Stomach (tissue), 9 donors: ENCODE data around the gene NAPG. TPM values are rescaled to one million over a fixed set of nuclear protein-coding genes. Genes with fewer than 3 reads are reported as not detected.
"Not testable (repeated sequence)": the region's sequence is repeated elsewhere in the genome, so short reads cannot be mapped to it uniquely, and the experiment has no call there.

Source experiments
- DNase-seq, 2 donors: peaks; one replicate each; pipeline versions ENCODE4 v3.0.0 to v3.0.0-alpha.2; 2013 to 2019
- H3K27ac ChIP-seq, 5 donors: fragments of 200-600 bp in 4 of 5; sonication (generic) in 4 of 5; one replicate each; pipeline ENCODE4 v1.5.1; 2013 to 2019; ENCODE audit warnings: mild to moderate bottlenecking in 1 of 5, moderate library complexity in 1 of 5
- H3K27me3 ChIP-seq, 3 donors: fragments of 200-600 bp; sonication (generic); one replicate each; pipeline ENCODE4 v1.5.1; 2017 to 2019; ENCODE audit warnings: mixed run types in 1 of 3
- H3K36me3 ChIP-seq, 4 donors: fragments of 200-600 bp; sonication (generic); 1 replicate in 3 of 4; 2 replicates in 1 of 4; pipeline ENCODE4 v1.5.1; 2016 to 2019
- H3K4me1 ChIP-seq, 4 donors: fragments of 200-600 bp; sonication (generic); one replicate each; pipeline ENCODE4 v1.5.1; 2016 to 2019
- H3K4me3 ChIP-seq, 4 donors: fragments of 200-600 bp; sonication (generic) in 3 of 4; one replicate each; pipeline ENCODE4 v1.5.1; 2016 to 2019; ENCODE audit warnings: mild to moderate bottlenecking in 1 of 4
- H3K9me3 ChIP-seq, 4 donors: fragments of 200-600 bp; sonication (generic); one replicate each; pipeline ENCODE4 v1.5.1; 2016 to 2019
- EP300 ChIP-seq: sonication (generic); formaldehyde crosslinking; IDR thresholded peaks from one replicate; pipeline ENCODE4 v1.6.1; 2017; ENCODE audit warnings: antibody characterized with exemption
- POLR2A ChIP-seq, 4 donors: fragments of 450-650 bp; IDR thresholded peaks; one replicate each; pipeline ENCODE4 v1.6.1; 2016; ENCODE audit warnings: antibody characterized with exemption in 4 of 4, control low read depth in 2 of 4, mild to moderate bottlenecking in 1 of 4, moderate library complexity in 1 of 4
- POLR2AphosphoS5 ChIP-seq, 3 donors: sonication (generic); formaldehyde crosslinking; IDR thresholded peaks; one replicate each; pipeline ENCODE4 v1.6.1; 2016; ENCODE audit warnings: antibody characterized with exemption in 3 of 3
- WGBS, 5 donors: extraction: QIAGEN DNeasy Blood & Tissue Kit in 3 of 5; methylation state at CpG; one replicate each; pipeline versions ENCODE4 v1.1.5 to v1.1.7; 2013 to 2018; 5-methylcytosine and 5-hydroxymethylcytosine counted together
- intact Hi-C: fragments of 100-400 bp; cut with DNase I; formaldehyde crosslinking; loops from one replicate; pipeline ENCODE4 v1.15.1; 2023; ENCODE audit warnings: low total_unique reads
- polyA plus RNA-seq, 3 donors: library from polyadenylated mRNA; stranded (reverse); fragments of 200-250 nt; gene quantifications; one replicate each; pipeline ENCODE4 v1.2.3, GENCODE V29; 2013
- total RNA-seq, 5 donors: library from RNA; depleted of rRNA; stranded (reverse); fragments of >200 nt; gene quantifications; one replicate each; pipeline versions ENCODE4 v1.1.0 to v1.2.3, GENCODE V29; 2014 to 2016
- TF ChIP-seq, protein P1 (sequence below), 7 experiments: fragments of 450-650 bp in 4 of 7; fragments of 200-600 bp in 3 of 7; sonication (generic) in 3 of 7; IDR thresholded peaks; one replicate each; pipeline ENCODE4 v1.5.1; 2016 to 2019; ENCODE audit warnings: antibody characterized with exemption in 7 of 7, control low read depth in 2 of 7, mild to moderate bottlenecking in 1 of 7
- donor health status: healthy with polysubstance abuse.
- donor health status: Bipolar disorder and iron deficiency.
- donor health status: healthy.

NAPG gene
- total and polyA plus RNA-seq, 8 donors = 5.5 to 83.7 (median 17.6) TPM

DNA sequence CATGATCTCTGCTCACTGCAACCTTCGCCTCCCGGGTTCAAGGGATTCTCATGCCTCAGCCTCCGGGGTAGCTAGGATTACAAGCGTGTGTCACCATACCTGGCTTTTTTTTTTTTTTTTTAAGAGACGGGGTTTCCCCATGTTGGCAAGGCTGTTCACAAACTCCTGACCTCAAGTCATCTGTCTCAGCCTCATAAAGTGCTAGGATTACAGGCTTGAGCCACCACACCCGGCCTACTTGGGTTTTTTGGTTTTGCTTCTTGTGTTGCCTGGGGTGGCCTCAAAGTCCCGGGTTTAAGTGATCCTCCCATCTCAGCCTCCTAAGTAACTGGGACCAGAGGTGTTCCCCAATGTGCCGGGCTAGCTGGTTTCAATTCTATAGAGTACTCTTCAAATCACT is 64.6 kb downstream of the NAPG start:
- no peak for DNase-seq
- Histone ChIP-seq H3K9me3 (no peaks in the 10 kb centered on the region), H3K4me1 (no peaks in the 10 kb centered on the region), H3K27me3 (no peaks in the 10 kb centered on the region), H3K36me3 (no peaks in the 10 kb centered on the region), H3K27ac (no peak overlapping the region), H3K4me3 (no peak overlapping the region)
- intact Hi-C loops = no loop called here
- 86 to 94% (median 89%) methylated on average over 8 of the region's 8 CpGs for WGBS, 5 donors
- TF ChIP-seq EP300 = no peak
- TF ChIP-seq POLR2AphosphoS5 (IDR thresholded peaks at IDR 0.05) = no peak
- TF ChIP-seq, protein P1, sequence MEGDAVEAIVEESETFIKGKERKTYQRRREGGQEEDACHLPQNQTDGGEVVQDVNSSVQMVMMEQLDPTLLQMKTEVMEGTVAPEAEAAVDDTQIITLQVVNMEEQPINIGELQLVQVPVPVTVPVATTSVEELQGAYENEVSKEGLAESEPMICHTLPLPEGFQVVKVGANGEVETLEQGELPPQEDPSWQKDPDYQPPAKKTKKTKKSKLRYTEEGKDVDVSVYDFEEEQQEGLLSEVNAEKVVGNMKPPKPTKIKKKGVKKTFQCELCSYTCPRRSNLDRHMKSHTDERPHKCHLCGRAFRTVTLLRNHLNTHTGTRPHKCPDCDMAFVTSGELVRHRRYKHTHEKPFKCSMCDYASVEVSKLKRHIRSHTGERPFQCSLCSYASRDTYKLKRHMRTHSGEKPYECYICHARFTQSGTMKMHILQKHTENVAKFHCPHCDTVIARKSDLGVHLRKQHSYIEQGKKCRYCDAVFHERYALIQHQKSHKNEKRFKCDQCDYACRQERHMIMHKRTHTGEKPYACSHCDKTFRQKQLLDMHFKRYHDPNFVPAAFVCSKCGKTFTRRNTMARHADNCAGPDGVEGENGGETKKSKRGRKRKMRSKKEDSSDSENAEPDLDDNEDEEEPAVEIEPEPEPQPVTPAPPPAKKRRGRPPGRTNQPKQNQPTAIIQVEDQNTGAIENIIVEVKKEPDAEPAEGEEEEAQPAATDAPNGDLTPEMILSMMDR (IDR thresholded peaks at IDR 0.05) = no peak
- TF ChIP-seq POLR2A (IDR thresholded peaks at IDR 0.05) = no peak

DNA sequence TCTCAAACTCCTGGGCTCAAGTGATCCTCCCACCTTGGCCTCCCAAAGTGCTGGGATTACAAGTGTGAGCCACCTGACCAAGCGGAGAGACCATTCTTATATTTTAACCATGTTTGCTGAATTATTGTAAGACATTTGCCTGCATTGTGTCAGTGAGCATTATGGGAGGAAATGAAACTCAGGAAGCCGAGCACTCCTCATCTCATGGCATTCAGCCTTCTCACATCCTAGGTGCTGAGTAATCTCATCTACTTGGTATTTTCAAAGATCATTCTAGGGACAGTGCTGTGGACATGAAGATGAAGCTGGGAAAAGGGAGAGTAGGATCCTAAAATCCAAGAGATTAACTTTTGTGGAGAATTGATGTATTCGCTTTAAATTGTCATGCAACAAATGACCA is 66.1 kb downstream of the NAPG start:
- intact Hi-C loops = no loop called here
- TF ChIP-seq EP300 (no peak), POLR2AphosphoS5 (IDR thresholded peaks at IDR 0.05) (no peak), POLR2A (IDR thresholded peaks at IDR 0.05) (no peak)
- TF ChIP-seq, protein P1 (IDR thresholded peaks at IDR 0.05) = no peak
- WGBS, 5 donors = 89 to 96% (median 90%) methylated on average over 3 of the region's 3 CpGs

DNA sequence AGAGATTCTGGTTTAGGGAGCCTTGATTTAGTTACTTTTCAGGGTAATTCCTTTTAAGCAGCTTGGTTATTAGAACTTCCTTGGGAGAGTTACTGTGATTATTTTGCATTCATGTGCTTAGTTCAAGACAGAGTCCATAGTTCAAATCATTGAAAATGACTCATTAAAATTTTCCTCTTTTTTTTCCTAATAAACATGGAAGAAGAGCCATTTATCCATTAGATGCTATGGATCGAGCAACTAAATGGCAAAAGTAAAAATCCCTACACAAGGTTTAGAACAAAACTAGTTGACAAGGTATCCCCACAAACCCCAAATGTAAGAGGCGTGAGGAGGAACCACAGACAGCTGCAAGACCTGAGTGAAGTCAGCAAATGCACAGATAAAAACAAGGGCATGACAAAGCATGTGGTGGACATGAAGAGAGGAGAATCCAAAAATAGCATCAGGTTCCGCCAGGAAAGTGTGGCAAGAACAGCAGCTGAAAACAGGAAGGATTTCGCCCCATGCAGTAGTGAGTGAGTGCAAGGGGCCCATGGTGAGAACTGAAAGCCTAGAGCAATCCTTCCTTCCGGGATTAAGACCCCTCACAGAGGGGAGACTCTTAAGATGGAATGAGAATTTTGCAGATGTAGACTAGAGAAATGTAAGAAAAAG is 67.7 kb downstream of the NAPG start:
- H3K4me3 ChIP-seq, intact Hi-C loops, DNase-seq, H3K4me1 ChIP-seq, H3K9me3 ChIP-seq, H3K27me3 ChIP-seq, H3K36me3 ChIP-seq: not testable (repeated sequence)
- peak overlapping the region in 2 of 5 donors; percentile 20 to 27 for H3K27ac ChIP-seq
- WGBS, 5 donors = 61 to 87% (median 76%) methylated on average over 5 of the region's 5 CpGs

More for the DNA sequence above, 66.1 kb downstream of the NAPG start:
- DNase-seq = no peak
- Histone ChIP-seq H3K27me3 (no peaks in the 10 kb centered on the region), H3K4me1 (no peaks in the 10 kb centered on the region), H3K9me3 (no peaks in the 10 kb centered on the region), H3K36me3 (no peaks in the 10 kb centered on the region), H3K27ac (no peak overlapping the region), H3K4me3 (no peak overlapping the region)

DNA sequence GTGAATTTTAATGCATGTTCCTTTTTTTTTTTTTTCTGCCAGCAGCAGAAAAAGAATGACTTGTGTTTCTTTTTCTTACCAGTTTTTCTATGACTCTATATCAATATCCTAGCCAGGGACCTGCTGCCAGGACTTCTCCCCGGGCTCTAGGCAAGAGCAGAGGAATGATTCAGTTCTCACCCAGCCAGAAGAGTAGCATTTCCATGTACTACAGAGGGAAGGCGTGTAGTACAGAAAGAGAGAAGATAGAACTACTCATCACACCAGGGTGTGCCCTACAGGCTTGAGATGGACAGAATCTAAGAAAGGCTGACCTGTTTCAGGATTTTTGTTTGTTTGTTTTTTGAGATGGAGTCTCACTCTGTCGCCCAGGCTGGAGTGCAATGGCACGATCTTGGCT is 70.1 kb downstream of the NAPG start:
- intact Hi-C loops, H3K9me3 ChIP-seq, DNase-seq, H3K27ac ChIP-seq, H3K27me3 ChIP-seq, H3K36me3 ChIP-seq, H3K4me3 ChIP-seq, H3K4me1 ChIP-seq: not testable (repeated sequence)
- 73 to 88% (median 84%) methylated on average over 3 to 4 of the region's 4 CpGs for WGBS, 5 donors

DNA sequence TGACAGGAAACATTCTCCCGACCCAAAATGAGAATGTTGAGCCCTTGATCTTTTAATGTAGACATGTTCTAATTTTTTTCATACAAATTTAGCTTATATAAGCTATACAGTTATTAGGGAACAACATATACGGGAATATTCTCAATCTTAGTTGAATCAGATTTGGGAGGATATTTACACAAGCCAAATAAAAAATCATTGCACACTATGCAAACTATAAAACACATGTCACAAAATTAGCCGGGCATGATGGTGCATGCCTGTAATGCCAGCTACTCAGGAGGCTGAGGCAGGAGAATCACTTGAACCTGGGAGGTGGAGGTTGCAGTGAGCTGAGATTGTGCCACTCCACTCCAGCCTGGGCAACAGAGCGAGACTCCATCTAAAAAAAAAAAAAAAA is 71.9 kb downstream of the NAPG start:
- intact Hi-C loops, H3K4me1 ChIP-seq, DNase-seq, H3K4me3 ChIP-seq, H3K27me3 ChIP-seq, H3K9me3 ChIP-seq, H3K27ac ChIP-seq, H3K36me3 ChIP-seq: not testable (repeated sequence)
- 74 to 92% (median 85%) methylated on average over 4 of the region's 4 CpGs for WGBS, 5 donors

DNA sequence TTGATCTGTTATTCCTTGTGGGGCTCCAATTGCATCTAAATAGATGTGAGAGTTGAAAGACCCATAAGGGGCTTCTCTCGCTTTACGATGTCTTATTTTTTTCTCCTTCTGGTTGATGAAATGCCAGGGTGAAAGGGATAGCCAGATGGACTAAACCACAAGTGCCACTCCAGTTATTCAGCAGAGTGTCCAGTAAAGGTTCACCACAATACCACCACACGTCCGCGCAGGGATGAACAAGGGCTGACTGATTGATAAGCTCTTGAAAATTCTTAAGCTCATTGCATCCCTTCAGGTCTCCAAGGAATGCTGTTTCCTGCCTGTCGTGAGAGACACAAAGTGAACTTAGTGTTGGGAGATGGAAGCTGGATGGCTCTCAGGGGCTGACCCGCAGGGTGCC is 74.9 kb downstream of the NAPG start:
- H3K36me3 ChIP-seq, H3K27ac ChIP-seq, H3K9me3 ChIP-seq, H3K27me3 ChIP-seq, H3K4me1 ChIP-seq, DNase-seq, H3K4me3 ChIP-seq, intact Hi-C loops: not testable (repeated sequence)
- WGBS, 5 donors = 78 to 95% (median 87%) methylated on average over 7 of the region's 7 CpGs

Other genes with a start within 250 kb of the NAPG start
- 100 to 1,000 TPM in 1 of 5 donors, 10 to 100 TPM in 4; 11.0 to 142 (median 27.4) TPM for gene APCDD1, start 71.4 kb upstream of the NAPG start, total RNA-seq
- 10 to 100 TPM; 23.2 to 32.0 (median 24.3) TPM for gene APCDD1, start 71.4 kb upstream of the NAPG start, polyA plus RNA-seq